Esophagus muscularis mucosa (tissue), 3 donors: ENCODE data around the gene KRT222.

Source experiments
- POLR2AphosphoS5 ChIP-seq, 2 donors: sonication (generic); formaldehyde crosslinking; IDR thresholded peaks; one replicate each; pipeline ENCODE4 v1.6.1; 2017; ENCODE audit warnings: antibody characterized with exemption in 2 of 2
- TF ChIP-seq, protein P1 (sequence below), 3 experiments: fragments of 200-600 bp in 2 of 3; fragments of 450-650 bp in 1 of 3; sonication (generic) in 2 of 3; IDR thresholded peaks; one replicate each; pipeline ENCODE4 v1.5.1; 2017 to 2019; ENCODE audit warnings: antibody characterized with exemption in 3 of 3, mild to moderate bottlenecking in 2 of 3, moderate library complexity in 1 of 3

DNA sequence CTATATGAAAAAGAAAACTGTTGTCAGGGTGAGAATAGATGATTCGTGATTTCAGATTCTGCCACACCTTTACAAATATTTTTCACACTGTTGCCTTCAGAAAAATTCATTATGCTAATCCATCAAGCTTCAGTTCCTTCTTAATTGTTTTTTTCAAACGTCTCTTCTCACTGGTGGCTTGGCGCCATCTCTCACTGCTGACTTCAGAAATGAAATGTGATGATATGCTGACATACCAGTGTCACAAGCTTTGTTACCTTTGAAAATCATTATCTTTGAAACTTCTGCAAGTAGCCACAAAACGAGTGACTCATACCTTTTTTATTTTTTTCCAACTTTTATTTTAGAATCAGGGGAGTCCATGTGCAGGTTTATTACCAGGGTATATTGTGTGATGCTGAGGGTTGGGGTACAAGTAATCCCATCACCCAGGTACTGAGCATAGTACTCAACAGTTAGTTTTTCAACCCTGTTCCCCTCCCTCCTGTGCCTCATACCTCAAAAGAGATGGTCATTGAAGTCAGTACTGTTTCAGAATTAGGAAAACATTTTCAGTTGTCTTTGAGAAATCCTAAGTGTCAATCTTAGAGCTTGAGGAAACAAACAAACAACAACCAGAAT, 14.0 kb upstream of the KRT222 start:
- TF ChIP-seq POLR2AphosphoS5 (IDR thresholded peaks at IDR 0.05), result no peak
- TF ChIP-seq, protein P1, sequence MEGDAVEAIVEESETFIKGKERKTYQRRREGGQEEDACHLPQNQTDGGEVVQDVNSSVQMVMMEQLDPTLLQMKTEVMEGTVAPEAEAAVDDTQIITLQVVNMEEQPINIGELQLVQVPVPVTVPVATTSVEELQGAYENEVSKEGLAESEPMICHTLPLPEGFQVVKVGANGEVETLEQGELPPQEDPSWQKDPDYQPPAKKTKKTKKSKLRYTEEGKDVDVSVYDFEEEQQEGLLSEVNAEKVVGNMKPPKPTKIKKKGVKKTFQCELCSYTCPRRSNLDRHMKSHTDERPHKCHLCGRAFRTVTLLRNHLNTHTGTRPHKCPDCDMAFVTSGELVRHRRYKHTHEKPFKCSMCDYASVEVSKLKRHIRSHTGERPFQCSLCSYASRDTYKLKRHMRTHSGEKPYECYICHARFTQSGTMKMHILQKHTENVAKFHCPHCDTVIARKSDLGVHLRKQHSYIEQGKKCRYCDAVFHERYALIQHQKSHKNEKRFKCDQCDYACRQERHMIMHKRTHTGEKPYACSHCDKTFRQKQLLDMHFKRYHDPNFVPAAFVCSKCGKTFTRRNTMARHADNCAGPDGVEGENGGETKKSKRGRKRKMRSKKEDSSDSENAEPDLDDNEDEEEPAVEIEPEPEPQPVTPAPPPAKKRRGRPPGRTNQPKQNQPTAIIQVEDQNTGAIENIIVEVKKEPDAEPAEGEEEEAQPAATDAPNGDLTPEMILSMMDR (IDR thresholded peaks at IDR 0.05), result no peak
